ENCODE measurements around the gene PTPN2. TPM values are rescaled to one million over a fixed set of nuclear protein-coding genes. Genes with fewer than 3 reads are reported as not detected.

PTPN2 gene
- total RNA-seq, 2 donors from 2014 or later = 13.2 to 14.3 TPM

DNA sequence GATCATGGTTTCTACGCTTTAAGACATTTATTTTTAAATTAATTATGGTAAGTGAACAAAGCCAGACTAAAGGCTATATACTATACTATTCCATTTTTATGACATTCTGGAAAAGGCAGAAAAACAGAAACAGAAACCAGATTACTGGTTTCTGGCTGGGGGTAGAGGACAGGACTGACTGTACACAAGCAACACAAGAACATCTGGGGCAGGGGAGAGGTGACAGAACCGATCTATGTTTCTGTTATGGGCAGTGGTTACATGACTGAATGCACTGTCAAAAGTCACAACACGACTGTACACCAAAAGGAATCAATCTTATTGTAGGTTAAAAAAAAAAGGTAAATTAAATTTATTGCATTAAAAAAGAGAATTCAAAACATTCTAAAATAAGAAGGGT is 64.7 kb downstream of the PTPN2 start:
- H3K36me3 ChIP-seq = peaks cover 13% of the 10 kb centered on the region
- TF ChIP-seq, protein P1, sequence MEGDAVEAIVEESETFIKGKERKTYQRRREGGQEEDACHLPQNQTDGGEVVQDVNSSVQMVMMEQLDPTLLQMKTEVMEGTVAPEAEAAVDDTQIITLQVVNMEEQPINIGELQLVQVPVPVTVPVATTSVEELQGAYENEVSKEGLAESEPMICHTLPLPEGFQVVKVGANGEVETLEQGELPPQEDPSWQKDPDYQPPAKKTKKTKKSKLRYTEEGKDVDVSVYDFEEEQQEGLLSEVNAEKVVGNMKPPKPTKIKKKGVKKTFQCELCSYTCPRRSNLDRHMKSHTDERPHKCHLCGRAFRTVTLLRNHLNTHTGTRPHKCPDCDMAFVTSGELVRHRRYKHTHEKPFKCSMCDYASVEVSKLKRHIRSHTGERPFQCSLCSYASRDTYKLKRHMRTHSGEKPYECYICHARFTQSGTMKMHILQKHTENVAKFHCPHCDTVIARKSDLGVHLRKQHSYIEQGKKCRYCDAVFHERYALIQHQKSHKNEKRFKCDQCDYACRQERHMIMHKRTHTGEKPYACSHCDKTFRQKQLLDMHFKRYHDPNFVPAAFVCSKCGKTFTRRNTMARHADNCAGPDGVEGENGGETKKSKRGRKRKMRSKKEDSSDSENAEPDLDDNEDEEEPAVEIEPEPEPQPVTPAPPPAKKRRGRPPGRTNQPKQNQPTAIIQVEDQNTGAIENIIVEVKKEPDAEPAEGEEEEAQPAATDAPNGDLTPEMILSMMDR (IDR thresholded peaks at IDR 0.05) = no peak
- H3K4me1 ChIP-seq = no peaks in the 10 kb centered on the region
- H3K4me3 ChIP-seq = no peak overlapping the region
- no peaks in the 10 kb centered on the region for H3K9me3 ChIP-seq
- H3K27ac ChIP-seq = no peak overlapping the region
- no peaks in the 10 kb centered on the region for H3K27me3 ChIP-seq
- no peak for DNase-seq (ENCODE audit: low spot score)

- Histone ChIP-seq H3K4me1 (no peaks in the 10 kb centered on the region), H3K4me3 (no peak overlapping the region), H3K27ac (no peak overlapping the region), H3K9me3 (no peaks in the 10 kb centered on the region), H3K36me3 (peaks cover 13% of the 10 kb centered on the region), H3K27me3 (no peaks in the 10 kb centered on the region)
- TF ChIP-seq, protein P1 (IDR thresholded peaks at IDR 0.05) = no peak
- no peak for DNase-seq (ENCODE audit: low spot score)
These were observed 65.8 kb downstream of the PTPN2 start for GRCh38 chr18:12818243-12818642.

- DNase-seq (ENCODE audit: low spot score) = no peak
- TF ChIP-seq, protein P1 (IDR thresholded peaks at IDR 0.05) = no peak
These were observed 67.6 kb downstream of the PTPN2 start for GRCh38 chr18:12816451-12816850.

DNA sequence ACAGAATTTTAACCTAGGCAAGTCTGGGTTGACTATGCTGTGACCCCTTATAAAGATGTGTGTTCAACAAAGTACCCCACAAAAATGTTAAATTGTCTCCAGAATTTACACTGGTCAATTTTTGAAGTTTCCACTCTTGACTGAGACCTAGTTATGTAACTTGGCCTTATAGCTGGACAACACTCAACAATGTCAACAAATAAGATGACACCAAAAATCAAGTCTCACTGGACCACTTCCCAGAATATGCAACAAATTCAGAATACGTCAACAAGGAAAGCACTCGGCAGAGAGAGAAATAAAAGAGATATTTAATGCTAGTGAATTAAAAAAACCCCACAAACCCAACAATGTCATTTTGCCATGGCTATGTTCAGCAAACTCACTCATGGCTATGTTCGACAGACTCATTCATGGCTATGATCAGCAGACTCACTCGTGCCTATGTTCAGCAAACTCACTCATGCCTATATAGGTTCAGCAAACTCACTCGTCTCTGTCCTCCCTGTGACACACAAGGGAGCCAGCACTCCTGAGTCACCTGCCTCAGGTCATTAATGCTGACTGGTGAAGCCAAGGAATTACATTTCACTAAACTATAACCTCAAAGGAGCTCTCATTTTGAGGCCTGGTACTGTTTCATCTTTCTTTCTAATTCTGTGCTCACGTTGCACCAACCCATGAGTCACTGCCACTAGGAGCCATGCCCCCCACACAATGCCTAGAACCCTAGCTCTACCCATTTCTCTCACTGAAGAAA is 72.7 kb downstream of the PTPN2 start:
- Histone ChIP-seq H3K4me3 (no peak overlapping the region), H3K27me3 (no peaks in the 10 kb centered on the region), H3K9me3 (peaks cover 0 to 4% of the 10 kb centered on the region in 2 donors), H3K27ac (no peak overlapping the region), H3K36me3 (peaks cover 15% of the 10 kb centered on the region), H3K4me1 (no peaks in the 10 kb centered on the region)
- DNase-seq (ENCODE audit: low spot score) = no peak
- TF ChIP-seq, protein P1 (IDR thresholded peaks at IDR 0.05) = no peak

More at GRCh38 chr18:12816451-12816850, 67.6 kb downstream of the PTPN2 start:
- Histone ChIP-seq H3K27ac (no peak overlapping the region), H3K4me3 (no peak overlapping the region), H3K27me3 (no peaks in the 10 kb centered on the region), H3K36me3 (peaks cover 13% of the 10 kb centered on the region), H3K9me3 (no peaks in the 10 kb centered on the region), H3K4me1 (no peaks in the 10 kb centered on the region)

- no peaks in the 10 kb centered on the region for H3K4me1 ChIP-seq
- peaks cover 0 to 4% of the 10 kb centered on the region in 2 donors for H3K9me3 ChIP-seq
- DNase-seq (ENCODE audit: low spot score) = no peak
- no peaks in the 10 kb centered on the region for H3K27me3 ChIP-seq
- H3K27ac ChIP-seq = no peak overlapping the region
- no peak overlapping the region for H3K4me3 ChIP-seq
- peaks cover 16% of the 10 kb centered on the region for H3K36me3 ChIP-seq
- TF ChIP-seq, protein P1 (IDR thresholded peaks at IDR 0.05) = no peak
These were observed 80.7 kb downstream of the PTPN2 start for GRCh38 chr18:12803069-12803936.

All from right atrium auricular region (tissue), 2 donors.